Heart left ventricle (tissue), 13 donors: Measurements from ENCODE around the gene COX7A2.
A peak's percentile ranks its signal among the peaks of the same experiment; 100 is the strongest.

ENCODE experiments used
- CTCF ChIP-seq, 12 donors: fragments of 200-600 bp; sonication (generic) in 4 of 12; IDR thresholded peaks; one replicate each; pipeline versions ENCODE4 v1.5.0 to v1.8.0; 2018 to 2022; ENCODE audit warnings: antibody characterized with exemption in 12 of 12, mild to moderate bottlenecking in 5 of 12
- POLR2A ChIP-seq, 2 donors: fragments of 450-650 bp; IDR thresholded peaks; one replicate each; pipeline ENCODE4 v1.6.1; 2017; ENCODE audit warnings: antibody characterized with exemption in 2 of 2, mild to moderate bottlenecking in 2 of 2, moderate library complexity in 2 of 2
- donor health status: ischemic (EF 13 %, LVEDD 7.1; RV severe dilation, severe dysfunction).
- donor health status: DM: no; HTN: yes; CAD: no.
- donor health status: DM: no; HTN: no; CAD: no.
- donor health status: ischemic (EF 25% LVEDD 6.9; RV normal size, moderate dysfunction).
- donor health status: ischemic (EF 25% LVEDD 5.7; RV mildly dilated, moderate dysfunction).
- donor health status: ischemic (EF 35%, LVEDD 5.7; RV mildly dilated, moderate dysfunction).
- donor health status: nonischemic (EF 11% LVEDD 7.7; RV severe dilation, severe dysfunction).
- donor health status: DM: yes; HTN: yes; CAD: no.
- donor health status: PGD.
- donor health status: ischemic (EF 29% LVEDD 5.4; RV normal size, mild dysfunction).
- donor health status: nonischemic (EF 23%, LVEDD 6.1; RV moderate dilation, normal function).

- TF ChIP-seq CTCF (IDR thresholded peaks at IDR 0.05) (peak; percentile 69 to 93 (median 86)), POLR2A (IDR thresholded peaks at IDR 0.05) (no peak)
These were observed 23.2 kb upstream of the COX7A2 start for GRCh38 chr6:75266716-75267291.
